HepG2 (cell line): ENCODE data around the gene EEF1A2. TPM values are rescaled to one million over a fixed set of nuclear protein-coding genes. Genes with fewer than 3 reads are reported as not detected.

ENCODE experiments used
- ARID3A ChIP-seq: IDR thresholded peaks from 2 replicates; pipeline ENCODE4 v1.6.1; 2012; ENCODE audit warnings: low read depth, low read length, improper control_type of control experiment
- ATF3 ChIP-seq: sonication (generic); formaldehyde crosslinking; IDR thresholded peaks from 2 replicates; pipeline ENCODE4 v1.4.0; 2020; ENCODE audit warnings: missing genetic modification reagents
- CTCF ChIP-seq: sonication (generic); formaldehyde crosslinking; IDR thresholded peaks from 2 replicates; pipeline ENCODE4 v1.5.0; 2020; ENCODE audit warnings: mild to moderate bottlenecking, missing genetic modification reagents, moderate library complexity
- GATAD2A ChIP-seq: IDR thresholded peaks from 2 replicates; pipeline ENCODE4 v1.6.1; 2016
- GTF2F1 ChIP-seq: fragments of 150-350 bp; IDR thresholded peaks from 2 replicates; pipeline ENCODE4 v1.6.1; 2014; ENCODE audit warnings: low read length
- HIC2 ChIP-seq: sonication (generic); formaldehyde crosslinking; IDR thresholded peaks from 2 replicates; pipeline ENCODE4 v1.9.0; 2022; ENCODE audit warnings: low read depth, missing genetic modification reagents
- JUND ChIP-seq: sonication (generic); formaldehyde crosslinking; IDR thresholded peaks from 2 replicates; pipeline ENCODE4 v1.8.0; 2022; ENCODE audit warnings: mild to moderate bottlenecking, missing genetic modification reagents
- KMT2B ChIP-seq: IDR thresholded peaks from 2 replicates; pipeline ENCODE4 v1.6.1; 2016; ENCODE audit warnings: missing genetic modification reagents, missing compliant biosample characterization
- MXI1 ChIP-seq: IDR thresholded peaks from 3 replicates; pipeline ENCODE4 v1.6.1; 2012; ENCODE audit warnings: low read depth, low read length, inconsistent platforms, borderline replicate concordance
- MZF1 ChIP-seq: sonication (generic); formaldehyde crosslinking; IDR thresholded peaks from 2 replicates; pipeline ENCODE4 v1.8.1; 2023; ENCODE audit warnings: mild to moderate bottlenecking, missing genetic modification reagents, borderline replicate concordance
- SALL1 ChIP-seq: sonication (generic); formaldehyde crosslinking; IDR thresholded peaks from 2 replicates; pipeline ENCODE4 v1.8.0; 2022; ENCODE audit warnings: mild to moderate bottlenecking, missing genetic modification reagents
- SOX13 ChIP-seq, 3 experiments: fragments of 450-650 bp in 1 of 3; sonication (generic) in 1 of 3; formaldehyde crosslinking in 1 of 3; IDR thresholded peaks in 2 of 3; conservative IDR thresholded peaks in 1 of 3; 2 replicates each; pipeline versions ENCODE4 v1.5.0 to v1.6.1; 2016 to 2020; ENCODE audit warnings: antibody characterized with exemption in 1 of 3, mild to moderate bottlenecking in 1 of 3, missing compliant biosample characterization in 1 of 3, missing genetic modification reagents in 1 of 3, moderate library complexity in 1 of 3
- TCF7L2 ChIP-seq: IDR thresholded peaks from 2 replicates; pipeline ENCODE4 v1.6.1; 2011; ENCODE audit warnings: mild to moderate bottlenecking, low read depth, low read length, moderate library complexity
- XRCC5 ChIP-seq: fragments of 200-400 bp; formaldehyde crosslinking; optimal IDR thresholded peaks from 2 replicates; pipeline ENCODE3; 2017; ENCODE audit warnings: mild to moderate bottlenecking, low read length
- ZFAT ChIP-seq: sonication (generic); formaldehyde crosslinking; conservative IDR thresholded peaks from 2 replicates; pipeline ENCODE4 v1.8.1; 2023; ENCODE audit warnings: missing genetic modification reagents, inconsistent platforms
- ZNF180 ChIP-seq: sonication (generic); formaldehyde crosslinking; IDR thresholded peaks from 2 replicates; pipeline ENCODE4 v1.4.0; 2020; ENCODE audit warnings: low read depth, missing genetic modification reagents, borderline replicate concordance
- ZNF550 ChIP-seq: sonication (generic); formaldehyde crosslinking; IDR thresholded peaks from 2 replicates; pipeline ENCODE4 v1.4.0; 2020; ENCODE audit warnings: mild to moderate bottlenecking, missing genetic modification reagents, borderline replicate concordance
- ZNF558 ChIP-seq: sonication (generic); formaldehyde crosslinking; IDR thresholded peaks from 2 replicates; pipeline ENCODE4 v1.9.0; 2022; ENCODE audit warnings: mild to moderate bottlenecking, missing genetic modification reagents, borderline replicate concordance
- ZNF768 ChIP-seq: sonication (generic); formaldehyde crosslinking; IDR thresholded peaks from 2 replicates; pipeline ENCODE4 v1.4.0; 2020; ENCODE audit warnings: missing genetic modification reagents
- polyA plus RNA-seq, 8 experiments: library from polyadenylated mRNA; depleted of rRNA in 3 of 8; stranded (reverse) in 7 of 8; unstranded in 1 of 8; fragments of >200 nt; fragmentation: Illumina TruSeq in 4 of 8; extraction: Trizol in 4 of 8; gene quantifications; 2 replicates each; pipeline versions ENCODE4 v1.2.1 to v1.2.3, GENCODE V29; 2011 to 2016; ENCODE audit warnings: low read depth in 4 of 8, missing spikeins in 1 of 8, mixed read lengths in 1 of 8; ENCODE audit not compliant: insufficient read depth in 1 of 8
- total RNA-seq, 5 experiments: library from RNA; depleted of rRNA; stranded (reverse); fragments of >200 nt; fragmentation: Illumina TruSeq; extraction: Trizol; gene quantifications; 2 replicates each; pipeline ENCODE4 v1.2.3, GENCODE V29; 2016; ENCODE audit warnings: low read depth in 1 of 5
- TF ChIP-seq, protein P1 (sequence below): sonication (generic); formaldehyde crosslinking; IDR thresholded peaks from 2 replicates; pipeline ENCODE4 v1.9.0; 2021; ENCODE audit warnings: missing genetic modification reagents, mild to moderate bottlenecking, borderline replicate concordance
- TF ChIP-seq, protein P2 (sequence below): sonication (generic); formaldehyde crosslinking; IDR thresholded peaks from 2 replicates; pipeline ENCODE4 v1.4.0; 2020; ENCODE audit warnings: mild to moderate bottlenecking, missing genetic modification reagents

The EEF1A2 gene
- total and polyA plus RNA-seq, 2 of the 13 experiments (the other 11 are each of a cell fraction or from before 2014, with no cell fraction given), result 0.44 to 0.87 TPM

DNA sequence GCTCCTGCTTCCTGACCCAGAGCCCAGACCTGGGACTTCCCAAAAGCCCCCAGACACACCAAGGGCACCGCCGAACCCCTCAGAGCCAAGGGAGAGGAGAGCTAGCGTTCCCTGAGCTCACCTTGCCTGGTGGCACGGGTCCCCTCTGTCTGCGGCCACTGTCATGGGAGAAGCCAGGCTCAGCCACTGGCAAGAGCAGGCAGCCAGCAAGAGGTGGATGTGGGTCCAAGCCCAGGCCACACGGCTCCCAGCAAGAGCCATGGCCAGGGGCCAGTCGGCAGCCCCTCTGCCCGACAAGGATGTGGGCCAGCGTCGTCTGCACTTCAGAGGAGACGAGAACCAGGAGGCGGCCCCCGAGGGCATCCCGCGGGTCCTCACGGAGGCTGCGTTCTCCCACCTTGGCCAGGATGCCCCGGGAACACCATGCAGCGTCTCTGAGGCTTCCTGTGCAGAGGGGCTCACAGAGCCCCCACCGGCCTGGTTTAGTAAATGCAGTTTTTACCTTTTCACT lies 19.5 kb upstream of the EEF1A2 start (continued):
- TF ChIP-seq GTF2F1, result no peak
- TF ChIP-seq, protein P1, sequence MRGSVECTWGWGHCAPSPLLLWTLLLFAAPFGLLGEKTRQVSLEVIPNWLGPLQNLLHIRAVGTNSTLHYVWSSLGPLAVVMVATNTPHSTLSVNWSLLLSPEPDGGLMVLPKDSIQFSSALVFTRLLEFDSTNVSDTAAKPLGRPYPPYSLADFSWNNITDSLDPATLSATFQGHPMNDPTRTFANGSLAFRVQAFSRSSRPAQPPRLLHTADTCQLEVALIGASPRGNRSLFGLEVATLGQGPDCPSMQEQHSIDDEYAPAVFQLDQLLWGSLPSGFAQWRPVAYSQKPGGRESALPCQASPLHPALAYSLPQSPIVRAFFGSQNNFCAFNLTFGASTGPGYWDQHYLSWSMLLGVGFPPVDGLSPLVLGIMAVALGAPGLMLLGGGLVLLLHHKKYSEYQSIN (CRISPR knock-in tag), result no peak
- no peak for TF ChIP-seq ZNF180 (CRISPR knock-in tag)
- TF ChIP-seq ZFAT, result no peak
- TF ChIP-seq HIC2 (CRISPR knock-in tag), result no peak
- TF ChIP-seq KMT2B (CRISPR knock-in tag), result no peak
- no peak for TF ChIP-seq GATAD2A
- TF ChIP-seq SALL1, result no peak
- TF ChIP-seq MZF1 (CRISPR knock-in tag), result no peak
- TF ChIP-seq, protein P2, sequence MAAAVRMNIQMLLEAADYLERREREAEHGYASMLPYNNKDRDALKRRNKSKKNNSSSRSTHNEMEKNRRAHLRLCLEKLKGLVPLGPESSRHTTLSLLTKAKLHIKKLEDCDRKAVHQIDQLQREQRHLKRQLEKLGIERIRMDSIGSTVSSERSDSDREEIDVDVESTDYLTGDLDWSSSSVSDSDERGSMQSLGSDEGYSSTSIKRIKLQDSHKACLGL, result no peak
- no peak for TF ChIP-seq MXI1
- no peak for TF ChIP-seq ARID3A
- no peak for TF ChIP-seq ATF3 (CRISPR knock-in tag)
- TF ChIP-seq XRCC5, result peak; percentile 69
- peak; percentile 6; the same call in 1 of the 2 replicates for TF ChIP-seq CTCF (CRISPR knock-in tag)
- TF ChIP-seq TCF7L2, result no peak
- TF ChIP-seq JUND (CRISPR knock-in tag), result no peak
- 0 out of 2 replicates have a peak, but pooled peaks have one; percentile 6 for TF ChIP-seq ZNF768 (CRISPR knock-in tag)
- TF ChIP-seq SOX13 (IDR thresholded peaks at IDR 0.05), result no peak
- TF ChIP-seq SOX13 (CRISPR knock-in tag; conservative IDR thresholded peaks at IDR 0.05 in 1 of 2, IDR thresholded peaks at IDR 0.05 in 1 of 2), result no peak
- no peak for TF ChIP-seq ZNF558
- no peak for TF ChIP-seq ZNF550 (CRISPR knock-in tag)
